Thoracic aorta (tissue), 2 donors: Measurements from ENCODE around the gene MRPL46. TPM values are rescaled to one million over a fixed set of nuclear protein-coding genes. Genes with fewer than 3 reads are reported as not detected.

ENCODE experiments used
- ATAC-seq: fragments of 150-250 bp; one replicate; pipeline ENCODE4 v1.8.0; 2017; ENCODE audit warnings: low read depth; ENCODE audit not compliant: insufficient number of reproducible peaks, low FRiP score
- DNase-seq: peaks from one replicate; pipeline ENCODE4 v3.0.0-alpha.2; 2020; ENCODE audit warnings: low spot score
- H3K27ac ChIP-seq, 2 donors: fragments of 200-600 bp; sonication (generic); 1 replicate in 1 of 2; 2 replicates in 1 of 2; pipeline ENCODE4 v1.5.1; 2016; ENCODE audit warnings: mild to moderate bottlenecking in 2 of 2, moderate library complexity in 2 of 2
- H3K27me3 ChIP-seq: fragments of 200-600 bp; sonication (generic); replicated peaks from 2 replicates; pipeline ENCODE4 v1.6.0; 2016; ENCODE audit warnings: mild to moderate bottlenecking; ENCODE audit not compliant: insufficient read depth
- H3K36me3 ChIP-seq: fragments of 200-600 bp; sonication (generic); one replicate; pipeline ENCODE4 v1.5.1; 2016
- H3K4me1 ChIP-seq, 2 donors: fragments of 200-600 bp; sonication (generic); 1 replicate in 1 of 2; 2 replicates in 1 of 2; pipeline versions ENCODE4 v1.5.1 to v1.6.0; 2016; ENCODE audit warnings: low read depth in 2 of 2, mild to moderate bottlenecking in 1 of 2; ENCODE audit not compliant: control insufficient read depth in 1 of 2
- H3K4me3 ChIP-seq: fragments of 200-600 bp; sonication (generic); 2 replicates; pipeline ENCODE4 v1.5.1; 2016; ENCODE audit warnings: mild to moderate bottlenecking
- H3K9me3 ChIP-seq: fragments of 200-600 bp; sonication (generic); 2 replicates; pipeline ENCODE4 v1.5.1; 2016
- total RNA-seq, 2 donors: library from RNA; depleted of rRNA; stranded (reverse); fragments of >200 nt; gene quantifications; one replicate each; pipeline versions ENCODE4 v1.1.0 to v1.2.3, GENCODE V29; 2016
- TF ChIP-seq, protein P1 (sequence below): fragments of 200-600 bp; sonication (generic); IDR thresholded peaks from one replicate; pipeline ENCODE4 v1.5.1; 2019; ENCODE audit warnings: antibody characterized with exemption

MRPL46 gene
- total RNA-seq, 2 donors from 2014 or later, result 3.9 to 13.5 TPM

- Histone ChIP-seq H3K4me1 (no peaks in the 10 kb centered on the region), H3K27me3 (no peaks in the 10 kb centered on the region), H3K9me3 (no peaks in the 10 kb centered on the region), H3K4me3 (no peak overlapping the region), H3K36me3 (no peaks in the 10 kb centered on the region), H3K27ac (no peak overlapping the region)
- no peak for DNase-seq
- TF ChIP-seq, protein P1, sequence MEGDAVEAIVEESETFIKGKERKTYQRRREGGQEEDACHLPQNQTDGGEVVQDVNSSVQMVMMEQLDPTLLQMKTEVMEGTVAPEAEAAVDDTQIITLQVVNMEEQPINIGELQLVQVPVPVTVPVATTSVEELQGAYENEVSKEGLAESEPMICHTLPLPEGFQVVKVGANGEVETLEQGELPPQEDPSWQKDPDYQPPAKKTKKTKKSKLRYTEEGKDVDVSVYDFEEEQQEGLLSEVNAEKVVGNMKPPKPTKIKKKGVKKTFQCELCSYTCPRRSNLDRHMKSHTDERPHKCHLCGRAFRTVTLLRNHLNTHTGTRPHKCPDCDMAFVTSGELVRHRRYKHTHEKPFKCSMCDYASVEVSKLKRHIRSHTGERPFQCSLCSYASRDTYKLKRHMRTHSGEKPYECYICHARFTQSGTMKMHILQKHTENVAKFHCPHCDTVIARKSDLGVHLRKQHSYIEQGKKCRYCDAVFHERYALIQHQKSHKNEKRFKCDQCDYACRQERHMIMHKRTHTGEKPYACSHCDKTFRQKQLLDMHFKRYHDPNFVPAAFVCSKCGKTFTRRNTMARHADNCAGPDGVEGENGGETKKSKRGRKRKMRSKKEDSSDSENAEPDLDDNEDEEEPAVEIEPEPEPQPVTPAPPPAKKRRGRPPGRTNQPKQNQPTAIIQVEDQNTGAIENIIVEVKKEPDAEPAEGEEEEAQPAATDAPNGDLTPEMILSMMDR, result no peak
- ATAC-seq, result no peak
Observed at GRCh38 chr15:88498996-88499395, 31.8 kb upstream of the MRPL46 start.

GRCh38 chr15:88497109-88497765 lies 30.0 kb upstream of the MRPL46 start:
- no peak for ATAC-seq
- no peaks in the 10 kb centered on the region for H3K4me1 ChIP-seq

GRCh38 chr15:88493844-88494243 lies 26.7 kb upstream of the MRPL46 start:
- no peaks in the 10 kb centered on the region for H3K27me3 ChIP-seq
- TF ChIP-seq, protein P1, result no peak
- DNase-seq (no peak), ATAC-seq (no peak)
- H3K4me3 ChIP-seq, result no peak overlapping the region
- no peaks in the 10 kb centered on the region for H3K9me3 ChIP-seq
- no peaks in the 10 kb centered on the region for H3K4me1 ChIP-seq
- no peaks in the 10 kb centered on the region for H3K36me3 ChIP-seq
- H3K27ac ChIP-seq, result no peak overlapping the region

More at GRCh38 chr15:88497109-88497765, 30.0 kb upstream of the MRPL46 start:
- Histone ChIP-seq H3K27me3 (no peaks in the 10 kb centered on the region), H3K27ac (no peak overlapping the region), H3K4me3 (no peak overlapping the region), H3K9me3 (no peaks in the 10 kb centered on the region), H3K36me3 (no peaks in the 10 kb centered on the region)
- DNase-seq, result no peak
- TF ChIP-seq, protein P1, result no peak

- TF ChIP-seq, protein P1, result no peak
Observed at GRCh38 chr15:88491158-88491557, 24.0 kb upstream of the MRPL46 start.

DNA sequence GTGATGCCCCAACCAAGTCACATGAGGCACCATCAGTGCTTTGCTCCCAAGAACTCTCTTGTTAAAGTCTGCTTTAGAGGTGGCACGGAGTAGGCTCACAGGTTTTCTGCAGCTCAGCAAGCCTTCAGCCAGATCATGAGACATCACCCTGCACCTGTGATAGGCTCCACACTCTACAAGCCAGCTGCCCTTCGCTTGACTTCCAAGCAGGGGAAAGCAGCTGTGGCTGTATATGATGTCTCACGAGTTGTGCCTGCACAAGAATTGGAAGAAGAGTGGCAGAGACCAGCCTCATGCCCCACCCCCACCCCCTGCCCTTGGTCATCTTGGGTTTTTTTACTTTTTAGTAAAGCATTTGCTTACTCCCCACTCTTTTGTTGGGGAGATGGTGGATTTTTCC lies 22.8 kb upstream of the MRPL46 start:
- H3K36me3 ChIP-seq, result no peaks in the 10 kb centered on the region
- DNase-seq (no peak), ATAC-seq (no peak)
- no peaks in the 10 kb centered on the region for H3K4me1 ChIP-seq
- H3K4me3 ChIP-seq, result no peak overlapping the region
- H3K27ac ChIP-seq, result no peak overlapping the region
- no peaks in the 10 kb centered on the region for H3K9me3 ChIP-seq
- TF ChIP-seq, protein P1, result no peak
- H3K27me3 ChIP-seq, result no peaks in the 10 kb centered on the region

More at GRCh38 chr15:88491158-88491557, 24.0 kb upstream of the MRPL46 start:
- ATAC-seq, result no peak
- no peak for DNase-seq
- H3K4me1 ChIP-seq, result no peaks in the 10 kb centered on the region
- no peaks in the 10 kb centered on the region for H3K36me3 ChIP-seq
- H3K4me3 ChIP-seq, result no peak overlapping the region
- no peaks in the 10 kb centered on the region for H3K9me3 ChIP-seq
- H3K27ac ChIP-seq, result no peak overlapping the region
- H3K27me3 ChIP-seq, result no peaks in the 10 kb centered on the region
